HepG2 (cell line): ENCODE results near the gene ACYP2. TPM values are rescaled to one million over a fixed set of nuclear protein-coding genes. Genes with fewer than 3 reads are reported as not detected.

Experiments used
- FOXK2 ChIP-seq: fragments of 450-650 bp; IDR thresholded peaks from 2 replicates; pipeline ENCODE4 v1.6.1; 2016
- GLI4 ChIP-seq: sonication (generic); formaldehyde crosslinking; IDR thresholded peaks from 2 replicates; pipeline ENCODE4 v1.5.1; 2020; ENCODE audit warnings: missing genetic modification reagents, mild to moderate bottlenecking, moderate library complexity, borderline replicate concordance
- KDM3A ChIP-seq: IDR thresholded peaks from 2 replicates; pipeline ENCODE4 v1.6.1; 2018; ENCODE audit warnings: low read depth, missing compliant biosample characterization
- PHF21A ChIP-seq: sonication (generic); formaldehyde crosslinking; IDR thresholded peaks from 2 replicates; pipeline ENCODE4 v1.5.0; 2020; ENCODE audit warnings: mild to moderate bottlenecking, missing genetic modification reagents
- TBX3 ChIP-seq: fragments of 450-650 bp; IDR thresholded peaks from 2 replicates; pipeline ENCODE4 v1.6.1; 2017; ENCODE audit warnings: antibody characterized with exemption, mild to moderate bottlenecking, inconsistent platforms, borderline replicate concordance
- ZNF34 ChIP-seq: sonication (generic); formaldehyde crosslinking; IDR thresholded peaks from 2 replicates; pipeline ENCODE4 v1.4.0; 2020; ENCODE audit warnings: mild to moderate bottlenecking, missing genetic modification reagents, borderline replicate concordance
- ZNF460 ChIP-seq: sonication (generic); formaldehyde crosslinking; IDR thresholded peaks from 2 replicates; pipeline ENCODE4 v1.5.1; 2020; ENCODE audit warnings: missing genetic modification reagents, mild to moderate bottlenecking, borderline replicate concordance
- ZNF652 ChIP-seq: IDR thresholded peaks from 2 replicates; pipeline ENCODE4 v1.6.1; 2016; ENCODE audit warnings: low read depth, borderline replicate concordance
- polyA plus RNA-seq, 8 experiments: library from polyadenylated mRNA; depleted of rRNA in 3 of 8; stranded (reverse) in 7 of 8; unstranded in 1 of 8; fragments of >200 nt; fragmentation: Illumina TruSeq in 4 of 8; extraction: Trizol in 4 of 8; gene quantifications; 2 replicates each; pipeline versions ENCODE4 v1.2.1 to v1.2.3, GENCODE V29; 2011 to 2016; ENCODE audit warnings: low read depth in 4 of 8, missing spikeins in 1 of 8, mixed read lengths in 1 of 8; ENCODE audit not compliant: insufficient read depth in 1 of 8
- total RNA-seq, 5 experiments: library from RNA; depleted of rRNA; stranded (reverse); fragments of >200 nt; fragmentation: Illumina TruSeq; extraction: Trizol; gene quantifications; 2 replicates each; pipeline ENCODE4 v1.2.3, GENCODE V29; 2016; ENCODE audit warnings: low read depth in 1 of 5
- TF ChIP-seq, protein P1 (sequence below): sonication (generic); formaldehyde crosslinking; IDR thresholded peaks from 2 replicates; pipeline ENCODE4 v1.4.0; 2020; ENCODE audit warnings: missing genetic modification reagents
- TF ChIP-seq, protein P2 (sequence below), 2 experiments: sonication (generic) in 1 of 2; formaldehyde crosslinking in 1 of 2; IDR thresholded peaks; 2 replicates each; pipeline versions ENCODE4 v1.5.1 to v1.6.1; 2011 to 2020; ENCODE audit warnings: borderline replicate concordance in 1 of 2, low read depth in 1 of 2, low read length in 1 of 2, mild to moderate bottlenecking in 1 of 2, missing genetic modification reagents in 1 of 2, moderate library complexity in 1 of 2
- TF ChIP-seq, protein P3 (sequence below): sonication (generic); formaldehyde crosslinking; IDR thresholded peaks from 2 replicates; pipeline ENCODE4 v1.5.0; 2020; ENCODE audit warnings: missing genetic modification reagents, mild to moderate bottlenecking, borderline replicate concordance
- TF ChIP-seq, protein P4 (sequence below): sonication (generic); formaldehyde crosslinking; IDR thresholded peaks from 2 replicates; pipeline ENCODE4 v1.5.1; 2020; ENCODE audit warnings: mild to moderate bottlenecking, missing genetic modification reagents
- TF ChIP-seq, protein P5 (sequence below): sonication (generic); formaldehyde crosslinking; IDR thresholded peaks from 2 replicates; pipeline ENCODE4 v1.8.1; 2023; ENCODE audit warnings: missing genetic modification reagents, inconsistent platforms, borderline replicate concordance
- TF ChIP-seq, protein P6 (sequence below): sonication (generic); formaldehyde crosslinking; IDR thresholded peaks from 2 replicates; pipeline ENCODE4 v1.4.0; 2020; ENCODE audit warnings: mild to moderate bottlenecking, low read depth, missing genetic modification reagents

Gene ACYP2
- total and polyA plus RNA-seq, 2 of the 13 experiments (the other 11 are each of a cell fraction or from before 2014, with no cell fraction given) = 12.3 to 12.7 TPM

DNA sequence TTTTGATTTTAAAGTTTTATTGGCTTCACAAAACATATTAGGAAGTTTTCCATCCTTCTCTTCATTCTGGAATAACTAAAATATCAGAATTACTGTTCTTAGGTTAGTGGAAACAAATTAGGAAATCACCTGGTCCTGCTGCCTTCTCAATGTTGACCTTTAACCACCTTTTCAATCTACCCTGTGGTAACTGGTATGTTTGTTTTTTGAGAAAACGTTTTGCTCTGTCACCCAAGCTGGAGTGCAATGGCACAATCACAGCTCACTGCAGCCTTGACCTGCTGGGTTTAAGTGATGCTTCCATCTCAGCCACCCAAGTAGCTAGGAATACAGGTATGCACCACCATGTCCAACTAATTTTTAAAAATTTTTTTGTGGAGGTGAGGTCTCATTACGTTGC is 28.4 kb downstream of the ACYP2 start (continued):
- TF ChIP-seq, protein P1, sequence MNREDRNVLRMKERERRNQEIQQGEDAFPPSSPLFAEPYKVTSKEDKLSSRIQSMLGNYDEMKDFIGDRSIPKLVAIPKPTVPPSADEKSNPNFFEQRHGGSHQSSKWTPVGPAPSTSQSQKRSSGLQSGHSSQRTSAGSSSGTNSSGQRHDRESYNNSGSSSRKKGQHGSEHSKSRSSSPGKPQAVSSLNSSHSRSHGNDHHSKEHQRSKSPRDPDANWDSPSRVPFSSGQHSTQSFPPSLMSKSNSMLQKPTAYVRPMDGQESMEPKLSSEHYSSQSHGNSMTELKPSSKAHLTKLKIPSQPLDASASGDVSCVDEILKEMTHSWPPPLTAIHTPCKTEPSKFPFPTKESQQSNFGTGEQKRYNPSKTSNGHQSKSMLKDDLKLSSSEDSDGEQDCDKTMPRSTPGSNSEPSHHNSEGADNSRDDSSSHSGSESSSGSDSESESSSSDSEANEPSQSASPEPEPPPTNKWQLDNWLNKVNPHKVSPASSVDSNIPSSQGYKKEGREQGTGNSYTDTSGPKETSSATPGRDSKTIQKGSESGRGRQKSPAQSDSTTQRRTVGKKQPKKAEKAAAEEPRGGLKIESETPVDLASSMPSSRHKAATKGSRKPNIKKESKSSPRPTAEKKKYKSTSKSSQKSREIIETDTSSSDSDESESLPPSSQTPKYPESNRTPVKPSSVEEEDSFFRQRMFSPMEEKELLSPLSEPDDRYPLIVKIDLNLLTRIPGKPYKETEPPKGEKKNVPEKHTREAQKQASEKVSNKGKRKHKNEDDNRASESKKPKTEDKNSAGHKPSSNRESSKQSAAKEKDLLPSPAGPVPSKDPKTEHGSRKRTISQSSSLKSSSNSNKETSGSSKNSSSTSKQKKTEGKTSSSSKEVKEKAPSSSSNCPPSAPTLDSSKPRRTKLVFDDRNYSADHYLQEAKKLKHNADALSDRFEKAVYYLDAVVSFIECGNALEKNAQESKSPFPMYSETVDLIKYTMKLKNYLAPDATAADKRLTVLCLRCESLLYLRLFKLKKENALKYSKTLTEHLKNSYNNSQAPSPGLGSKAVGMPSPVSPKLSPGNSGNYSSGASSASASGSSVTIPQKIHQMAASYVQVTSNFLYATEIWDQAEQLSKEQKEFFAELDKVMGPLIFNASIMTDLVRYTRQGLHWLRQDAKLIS (CRISPR knock-in tag) = no peak
- no peak for TF ChIP-seq ZNF652 (CRISPR knock-in tag)
- TF ChIP-seq, protein P2, sequence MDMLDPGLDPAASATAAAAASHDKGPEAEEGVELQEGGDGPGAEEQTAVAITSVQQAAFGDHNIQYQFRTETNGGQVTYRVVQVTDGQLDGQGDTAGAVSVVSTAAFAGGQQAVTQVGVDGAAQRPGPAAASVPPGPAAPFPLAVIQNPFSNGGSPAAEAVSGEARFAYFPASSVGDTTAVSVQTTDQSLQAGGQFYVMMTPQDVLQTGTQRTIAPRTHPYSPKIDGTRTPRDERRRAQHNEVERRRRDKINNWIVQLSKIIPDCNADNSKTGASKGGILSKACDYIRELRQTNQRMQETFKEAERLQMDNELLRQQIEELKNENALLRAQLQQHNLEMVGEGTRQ (IDR thresholded peaks at IDR 0.05; ENCODE audit: low read depth, low read length) = no peak
- TF ChIP-seq, protein P2 (CRISPR knock-in tag; IDR thresholded peaks at IDR 0.05; ENCODE audit: borderline replicate concordance) = no peak
- TF ChIP-seq, protein P3, sequence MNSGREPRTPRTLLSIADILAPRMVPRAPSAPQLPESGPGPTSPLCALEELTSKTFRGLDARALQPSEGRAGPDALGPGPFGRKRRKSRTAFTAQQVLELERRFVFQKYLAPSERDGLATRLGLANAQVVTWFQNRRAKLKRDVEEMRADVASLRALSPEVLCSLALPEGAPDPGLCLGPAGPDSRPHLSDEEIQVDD (CRISPR knock-in tag) = no peak
- TF ChIP-seq GLI4 = no peak
- TF ChIP-seq, protein P4, sequence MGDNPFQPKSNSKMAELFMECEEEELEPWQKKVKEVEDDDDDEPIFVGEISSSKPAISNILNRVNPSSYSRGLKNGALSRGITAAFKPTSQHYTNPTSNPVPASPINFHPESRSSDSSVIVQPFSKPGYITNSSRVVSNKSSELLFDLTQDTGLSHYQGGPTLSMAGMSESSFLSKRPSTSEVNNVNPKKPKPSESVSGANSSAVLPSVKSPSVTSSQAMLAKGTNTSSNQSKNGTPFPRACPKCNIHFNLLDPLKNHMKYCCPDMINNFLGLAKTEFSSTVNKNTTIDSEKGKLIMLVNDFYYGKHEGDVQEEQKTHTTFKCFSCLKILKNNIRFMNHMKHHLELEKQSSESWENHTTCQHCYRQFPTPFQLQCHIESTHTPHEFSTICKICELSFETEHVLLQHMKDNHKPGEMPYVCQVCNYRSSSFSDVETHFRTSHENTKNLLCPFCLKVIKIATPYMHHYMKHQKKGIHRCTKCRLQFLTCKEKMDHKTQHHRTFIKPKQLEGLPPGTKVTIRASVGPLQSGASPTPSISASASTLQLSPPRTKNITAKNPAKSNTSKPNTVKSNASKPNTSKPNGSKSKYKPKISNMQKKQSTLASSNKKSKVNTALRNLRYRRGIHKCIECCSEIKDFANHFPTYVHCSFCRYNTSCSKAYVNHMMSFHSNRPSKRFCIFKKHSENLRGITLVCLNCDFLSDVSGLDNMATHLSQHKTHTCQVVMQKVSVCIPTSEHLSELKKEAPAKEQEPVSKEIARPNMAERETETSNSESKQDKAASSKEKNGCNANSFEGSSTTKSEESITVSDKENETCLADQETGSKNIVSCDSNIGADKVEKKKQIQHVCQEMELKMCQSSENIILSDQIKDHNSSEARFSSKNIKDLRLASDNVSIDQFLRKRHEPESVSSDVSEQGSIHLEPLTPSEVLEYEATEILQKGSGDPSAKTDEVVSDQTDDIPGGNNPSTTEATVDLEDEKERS (CRISPR knock-in tag) = no peak
- TF ChIP-seq PHF21A (CRISPR knock-in tag) = 0 out of 2 replicates have a peak, but pooled peaks have one; percentile 33
- peak; percentile 51; the same call in 1 of the 2 replicates for TF ChIP-seq ZNF460 (CRISPR knock-in tag)
- TF ChIP-seq TBX3 = no peak
- TF ChIP-seq, protein P5, sequence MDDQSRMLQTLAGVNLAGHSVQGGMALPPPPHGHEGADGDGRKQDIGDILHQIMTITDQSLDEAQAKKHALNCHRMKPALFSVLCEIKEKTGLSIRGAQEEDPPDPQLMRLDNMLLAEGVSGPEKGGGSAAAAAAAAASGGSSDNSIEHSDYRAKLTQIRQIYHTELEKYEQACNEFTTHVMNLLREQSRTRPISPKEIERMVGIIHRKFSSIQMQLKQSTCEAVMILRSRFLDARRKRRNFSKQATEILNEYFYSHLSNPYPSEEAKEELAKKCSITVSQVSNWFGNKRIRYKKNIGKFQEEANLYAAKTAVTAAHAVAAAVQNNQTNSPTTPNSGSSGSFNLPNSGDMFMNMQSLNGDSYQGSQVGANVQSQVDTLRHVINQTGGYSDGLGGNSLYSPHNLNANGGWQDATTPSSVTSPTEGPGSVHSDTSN (CRISPR knock-in tag) = no peak
- TF ChIP-seq FOXK2 = no peak
- TF ChIP-seq, protein P6, sequence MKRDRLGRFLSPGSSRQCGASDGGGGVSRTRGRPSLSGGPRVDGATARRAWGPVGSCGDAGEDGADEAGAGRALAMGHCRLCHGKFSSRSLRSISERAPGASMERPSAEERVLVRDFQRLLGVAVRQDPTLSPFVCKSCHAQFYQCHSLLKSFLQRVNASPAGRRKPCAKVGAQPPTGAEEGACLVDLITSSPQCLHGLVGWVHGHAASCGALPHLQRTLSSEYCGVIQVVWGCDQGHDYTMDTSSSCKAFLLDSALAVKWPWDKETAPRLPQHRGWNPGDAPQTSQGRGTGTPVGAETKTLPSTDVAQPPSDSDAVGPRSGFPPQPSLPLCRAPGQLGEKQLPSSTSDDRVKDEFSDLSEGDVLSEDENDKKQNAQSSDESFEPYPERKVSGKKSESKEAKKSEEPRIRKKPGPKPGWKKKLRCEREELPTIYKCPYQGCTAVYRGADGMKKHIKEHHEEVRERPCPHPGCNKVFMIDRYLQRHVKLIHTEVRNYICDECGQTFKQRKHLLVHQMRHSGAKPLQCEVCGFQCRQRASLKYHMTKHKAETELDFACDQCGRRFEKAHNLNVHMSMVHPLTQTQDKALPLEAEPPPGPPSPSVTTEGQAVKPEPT (CRISPR knock-in tag) = no peak
- 0 out of 2 replicates have a peak, but pooled peaks have one; percentile 62 for TF ChIP-seq KDM3A
- no peak for TF ChIP-seq ZNF34 (CRISPR knock-in tag)
